ENCODE data around the gene RAB20.

GRCh38 chr13:110562696-110563462, 1.4 kb upstream of the RAB20 start:
- no peak for TF ChIP-seq CTCF (IDR thresholded peaks at IDR 0.05 in 8 of 11, conservative IDR thresholded peaks at IDR 0.05 in 3 of 11)
- TF ChIP-seq POLR2A (IDR thresholded peaks at IDR 0.05): no peak
- TF ChIP-seq POLR2AphosphoS5 (IDR thresholded peaks at IDR 0.05): no peak

Measured in spleen (tissue), 7 donors.